NOMO-1 treated with dmso at 0.1 percent for 144 hours (cell line): ENCODE measurements around the gene ARMC7.
"Not testable (repeated sequence)": the region's sequence is repeated elsewhere in the genome, so short reads cannot be mapped to it uniquely, and the experiment has no call there.

ENCODE experiments used
- DNase-seq: peaks from one replicate; lab custom pipeline; 2025; ENCODE audit not compliant: unreplicated experiment; lab: John Stamatoyannopoulos, UW

Gene ARMC7

DNA sequence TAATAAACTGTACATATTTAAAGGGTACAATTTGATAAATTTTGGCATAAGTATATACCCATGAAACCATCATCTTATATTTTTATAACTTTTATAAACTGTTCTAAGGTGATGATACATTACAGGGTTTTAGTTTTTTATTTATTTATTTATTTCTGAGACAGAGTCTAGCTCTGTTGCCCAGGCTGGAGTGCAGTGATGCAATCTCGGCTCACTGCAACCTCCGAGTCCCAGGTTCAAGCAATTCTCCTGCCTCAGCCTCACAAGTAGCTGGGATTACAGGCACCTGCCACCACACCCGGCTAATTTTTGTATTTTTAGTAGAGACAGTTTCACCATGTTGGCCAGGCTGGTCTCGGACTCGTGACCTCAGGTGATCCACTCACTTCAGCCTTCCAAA, 18.2 kb downstream of the ARMC7 start:
- DNase-seq: not testable (repeated sequence)

- DNase-seq: no peak
These were observed 19.1 kb downstream of the ARMC7 start for GRCh38 chr17:75128694-75129505.

DNA sequence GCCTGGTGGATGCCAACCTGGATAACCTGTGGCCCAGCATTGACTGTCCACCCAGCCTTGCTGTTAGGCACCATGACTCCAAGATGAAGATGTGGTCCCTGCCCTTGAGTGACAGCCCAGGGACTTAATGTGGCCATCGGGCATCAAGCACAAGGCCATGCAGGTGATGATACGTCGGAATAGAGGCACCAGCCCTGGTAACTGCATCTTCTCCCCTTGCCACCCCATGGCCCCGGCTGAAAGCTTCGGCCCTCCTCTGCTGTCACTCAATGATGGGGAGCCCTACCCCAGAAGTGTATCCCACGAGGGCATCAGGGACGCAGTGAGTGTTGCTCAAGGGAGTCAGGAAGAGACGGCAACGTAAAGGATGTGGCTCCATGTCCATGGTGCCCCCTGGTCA, 19.8 kb downstream of the ARMC7 start:
- DNase-seq: no peak

DNA sequence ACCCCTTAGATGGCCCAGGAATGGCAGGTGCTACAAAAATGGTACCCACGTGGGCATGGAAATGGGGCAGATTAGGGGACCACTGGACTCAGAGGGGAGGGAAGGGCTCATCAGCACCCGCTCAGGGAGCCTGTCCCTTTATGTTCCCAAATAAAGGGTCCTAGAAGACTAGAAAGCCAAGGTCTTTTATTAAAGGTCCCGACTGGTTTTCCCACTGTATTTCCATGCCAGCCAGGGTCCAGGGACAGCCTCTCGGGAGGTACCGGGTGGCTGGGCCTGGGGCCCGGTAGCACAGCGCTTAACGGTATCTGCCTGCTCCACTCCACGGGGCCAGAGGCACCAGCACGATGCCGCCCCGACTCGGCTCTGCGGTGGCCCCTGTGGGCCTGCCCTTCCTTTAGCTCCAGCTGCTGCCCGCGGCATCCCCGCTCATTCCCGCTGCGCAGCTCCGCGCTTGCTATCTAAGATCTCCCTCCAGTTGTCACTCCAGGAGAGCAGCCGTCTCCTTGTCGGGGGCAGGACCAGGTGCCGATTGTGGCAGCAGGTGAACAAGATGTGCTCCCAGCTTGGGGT, 20.4 kb downstream of the ARMC7 start:
- DNase-seq: no peak

- peak; percentile 36 for DNase-seq
These were observed 21.0 kb downstream of the ARMC7 start for GRCh38 chr17:75130632-75131277.

DNA sequence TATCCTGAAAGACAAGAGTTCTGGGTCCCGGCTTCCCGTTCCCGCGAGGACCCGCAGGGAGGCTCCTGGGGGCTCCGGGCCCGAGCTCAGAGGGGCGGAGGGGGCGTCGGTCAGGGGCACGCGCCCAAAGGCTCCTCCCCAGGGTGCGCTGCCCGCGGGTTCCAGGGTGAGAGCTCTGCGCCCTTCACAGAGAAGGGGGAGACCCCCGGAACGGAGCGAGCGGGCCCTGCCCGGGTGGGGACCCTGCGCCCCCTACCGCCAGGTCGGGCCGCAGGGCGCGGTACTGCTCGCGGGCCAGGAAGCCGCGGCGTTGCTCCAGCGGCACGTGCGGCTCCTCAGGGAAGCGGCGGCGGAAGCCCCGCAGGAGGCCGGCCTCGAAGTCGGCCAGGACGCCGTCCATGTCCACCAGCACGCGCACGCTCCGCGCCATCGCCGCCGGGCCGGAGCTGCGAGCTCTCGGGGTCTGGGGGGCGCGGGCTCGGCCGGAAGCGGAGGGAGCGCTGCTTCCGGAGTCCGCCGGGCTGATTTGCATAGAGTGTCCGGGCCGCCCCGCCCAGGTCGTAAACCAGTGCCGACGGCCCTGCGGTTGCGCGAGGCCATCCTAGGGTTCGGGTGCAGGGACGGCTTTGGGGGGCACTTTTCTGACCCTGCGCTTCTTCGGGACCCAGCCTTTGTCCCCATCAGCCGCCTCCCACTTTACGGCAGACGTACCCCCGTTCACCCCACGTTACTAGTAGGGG, 21.7 kb downstream of the ARMC7 start, which contains the start of gene NT5C:
Gene NT5C, minus strand, starts transcription at position 465 of the 740 bp plus-strand sequence. Its CDS starts 35 bp downstream, at position 430.
- DNase-seq: peak; percentile 72

DNA sequence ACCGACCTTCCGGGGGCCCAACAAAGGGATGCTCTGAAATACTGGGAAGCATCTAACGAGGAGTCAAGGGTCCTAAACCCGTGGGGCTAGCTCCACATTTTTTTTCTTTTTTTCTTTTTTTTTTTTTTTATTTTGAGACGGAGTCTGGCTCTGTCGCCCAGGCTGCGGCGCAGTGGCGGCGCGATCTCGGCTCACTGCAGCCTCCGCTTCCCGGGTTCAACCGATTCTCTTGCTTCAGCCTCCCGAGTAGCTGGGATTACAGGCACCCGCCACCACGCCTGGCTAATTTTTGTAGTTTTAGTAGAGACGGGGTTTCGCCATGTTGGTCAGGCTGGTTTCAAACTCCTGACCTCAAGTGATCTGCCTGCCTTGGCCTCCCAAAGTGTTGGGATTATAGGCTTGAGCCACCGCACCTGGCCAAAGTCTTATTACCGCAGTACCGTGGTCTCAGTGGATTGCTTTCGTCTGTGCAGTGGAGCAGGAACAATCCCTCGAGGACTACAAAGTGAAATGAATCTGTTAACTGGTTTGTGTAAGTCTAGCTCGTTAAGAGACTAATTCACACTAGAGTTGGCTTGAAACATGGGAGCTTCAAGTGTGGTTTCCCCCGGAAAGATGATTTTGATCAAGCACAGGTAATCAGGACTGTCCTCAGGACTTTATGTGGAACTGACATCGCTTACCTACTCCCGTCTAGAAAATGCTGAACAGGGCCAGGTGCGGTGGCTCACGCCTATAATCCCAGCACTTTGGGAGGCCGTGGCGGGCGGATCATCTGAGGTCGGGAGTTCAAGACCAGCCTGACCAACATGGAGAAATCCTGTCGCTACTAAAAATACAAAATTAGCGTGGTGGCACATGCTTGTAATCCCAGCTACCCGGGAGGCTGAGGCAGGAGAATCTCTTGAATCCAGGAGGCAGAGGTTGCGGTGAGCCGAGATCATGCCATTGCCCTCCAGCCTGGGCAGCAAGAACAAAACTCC, 22.5 kb downstream of the ARMC7 start:
- DNase-seq: not testable (repeated sequence)

- DNase-seq: no peak
These were observed 23.2 kb downstream of the ARMC7 start for GRCh38 chr17:75133001-75133400.

DNA sequence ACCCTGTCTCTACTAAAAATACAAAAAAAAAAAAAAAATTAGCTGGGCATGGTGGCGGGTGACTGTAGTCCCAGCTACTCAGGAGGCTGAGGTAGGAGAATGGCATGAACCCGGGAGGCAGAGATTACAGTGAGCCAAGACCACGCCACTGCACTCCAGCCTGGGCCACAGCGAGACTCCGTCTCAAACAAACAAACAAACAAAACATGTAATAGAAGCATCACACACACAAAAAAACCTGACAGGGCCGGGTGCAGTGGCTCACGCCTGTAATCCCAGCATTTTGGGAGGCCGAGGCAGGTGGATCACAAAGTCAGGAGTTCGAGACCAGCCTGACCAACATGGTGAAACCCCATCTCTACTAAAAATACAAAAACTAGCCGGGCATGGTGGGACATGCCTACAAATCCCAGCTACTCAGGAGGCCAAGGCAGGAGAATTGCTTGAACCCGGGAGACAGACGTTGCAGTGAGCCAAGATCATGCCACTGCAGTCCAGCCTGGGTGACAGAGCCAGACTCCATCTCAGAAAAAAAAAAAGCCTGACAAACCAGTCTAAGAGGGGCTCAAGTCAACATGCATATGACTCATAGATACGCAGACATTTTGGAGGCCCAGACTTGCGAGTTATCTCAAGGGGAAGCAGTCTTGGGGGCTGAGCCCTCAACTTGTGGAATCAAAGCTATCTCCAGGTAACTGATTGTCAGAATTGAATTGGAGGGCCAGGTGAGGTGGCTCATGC, 24.0 kb downstream of the ARMC7 start:
- not testable (repeated sequence) for DNase-seq

DNA sequence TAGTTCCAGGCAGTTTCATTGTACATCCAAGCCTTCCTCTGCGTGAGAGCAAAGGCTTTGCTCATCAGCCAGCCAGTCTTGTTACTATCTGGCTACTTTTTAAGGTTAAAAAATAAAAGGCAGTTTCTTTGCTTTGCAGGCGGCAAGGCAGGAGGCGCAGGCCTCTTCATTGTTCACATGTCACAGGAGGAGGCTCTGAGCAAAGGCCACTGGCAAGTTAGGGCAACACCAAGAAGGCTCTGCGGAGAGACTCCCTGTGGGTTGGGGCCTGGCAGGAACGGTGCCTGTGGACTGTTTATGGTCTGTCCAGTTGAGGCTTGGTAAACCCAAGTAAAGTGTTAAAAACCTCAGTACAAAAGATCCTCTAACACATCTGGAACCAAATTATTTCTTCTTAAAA, 25.7 kb downstream of the ARMC7 start:
- DNase-seq: no peak

- DNase-seq: no peak
These were observed 26.2 kb downstream of the ARMC7 start for GRCh38 chr17:75135946-75136345.

GRCh38 chr17:75137762-75138161, 28.0 kb downstream of the ARMC7 start:
- not testable (repeated sequence) for DNase-seq

DNA sequence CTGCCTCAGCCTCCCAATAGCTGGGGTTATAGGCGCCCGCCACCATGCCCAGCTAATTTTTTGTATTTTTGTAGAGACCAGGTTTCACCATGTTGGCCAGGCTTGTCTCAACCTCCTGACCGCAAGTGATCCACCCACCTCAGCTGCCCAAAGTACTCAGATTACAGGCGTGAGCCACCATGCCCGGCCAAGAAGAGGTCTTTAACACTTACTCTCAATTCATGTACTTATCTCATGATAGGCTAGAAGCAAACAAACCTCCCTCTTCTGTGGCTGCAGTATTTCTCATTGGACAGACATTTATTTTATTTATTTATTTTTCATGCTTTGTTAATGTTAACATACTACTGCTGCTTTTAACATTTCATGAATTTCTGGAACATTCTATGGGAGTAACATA, 28.8 kb downstream of the ARMC7 start:
- no peak for DNase-seq

DNA sequence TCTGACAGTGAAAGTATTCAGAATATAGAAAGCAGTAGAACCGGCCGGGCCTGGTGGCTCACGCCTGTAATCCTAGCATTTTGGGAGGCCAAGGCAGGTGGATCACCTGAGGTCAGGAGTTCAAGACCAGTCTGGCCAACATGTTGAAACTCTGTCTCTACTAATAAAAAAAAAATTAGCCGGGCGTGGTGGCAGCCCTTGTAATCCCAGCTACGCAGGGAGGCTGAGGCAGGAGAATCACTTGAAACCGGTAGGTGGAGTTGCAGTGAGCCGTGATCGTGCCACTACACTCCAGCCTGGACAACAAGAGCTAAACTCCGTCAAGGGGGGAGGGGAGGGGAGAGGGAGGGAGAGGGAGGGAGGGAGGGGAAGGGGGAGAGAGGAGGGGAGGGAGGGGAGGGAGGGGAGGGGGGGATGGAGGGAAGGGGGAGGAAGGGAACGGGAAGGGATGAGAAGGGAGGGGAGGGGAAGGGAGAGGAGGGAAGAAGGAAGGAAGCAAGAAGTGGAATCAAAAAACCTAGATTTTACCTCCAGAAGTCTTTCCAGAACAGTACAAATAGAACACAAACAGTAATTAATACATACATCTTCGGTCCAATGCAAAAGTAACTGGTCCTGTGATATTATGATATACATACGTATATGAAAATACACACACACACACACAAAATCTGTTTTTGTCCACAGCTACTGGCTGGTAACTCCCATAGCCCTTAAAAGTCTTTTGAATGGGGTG, 32.6 kb downstream of the ARMC7 start:
- DNase-seq: no peak

- no peak for DNase-seq
These were observed 35.2 kb downstream of the ARMC7 start for GRCh38 chr17:75144816-75145512.

- no peak for DNase-seq
These were observed 36.8 kb downstream of the ARMC7 start for GRCh38 chr17:75146592-75146991.

DNA sequence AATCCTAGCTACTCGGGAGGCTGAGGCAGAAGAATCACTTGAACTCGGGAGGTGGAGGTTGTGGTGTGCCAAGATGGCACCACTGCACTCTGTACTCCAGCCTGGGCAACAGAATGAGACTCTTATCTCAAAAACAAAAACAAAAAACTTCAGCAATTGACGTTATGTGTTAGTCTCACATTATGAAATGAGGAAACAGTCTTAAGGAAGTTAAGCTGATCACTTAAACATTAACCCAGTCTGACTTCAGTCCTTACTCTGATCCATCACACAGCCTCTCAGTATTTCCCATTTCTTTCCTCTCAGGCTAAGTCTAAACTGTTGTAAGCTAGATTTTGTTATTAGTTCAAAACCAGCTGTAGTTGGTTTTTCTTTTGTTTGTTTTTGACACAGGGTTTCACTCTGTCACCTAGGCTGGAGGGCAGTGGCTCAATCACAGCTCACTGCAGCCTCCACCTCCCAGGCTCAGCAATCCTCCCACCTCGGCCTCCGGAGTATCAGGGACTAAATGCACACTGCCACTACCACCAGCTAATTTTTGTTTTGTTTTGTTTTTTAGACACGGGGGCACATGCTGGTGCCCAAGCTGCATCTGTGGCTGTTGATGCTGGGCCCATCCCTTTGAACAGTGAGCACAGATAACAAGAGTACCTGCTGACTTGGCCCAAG, 38.2 kb downstream of the ARMC7 start:
- no peak for DNase-seq

GRCh38 chr17:75151930-75152329, 42.2 kb downstream of the ARMC7 start:
- no peak for DNase-seq
